ENCODE measurements around the gene RAB25. TPM values are rescaled to one million over a fixed set of nuclear protein-coding genes. Genes with fewer than 3 reads are reported as not detected.

Gene RAB25
- polyA plus RNA-seq, 1 experiment = not detected

GRCh38 chr1:156078728-156079127 lies 17.8 kb downstream of the RAB25 start:
- no peak overlapping the region for H3K4me3 ChIP-seq (ENCODE audit: low read depth, low read length)
- no peak for TF ChIP-seq CTCF (IDR thresholded peaks at IDR 0.05; ENCODE audit: insufficient read depth, low read depth, low read length)
- ChIA-PET POLR2A (no interaction called here), CTCF (interaction anchor here (0.6 to 1.5 kb wide), 3 partner anchors 11 to 267 kb away, joined by 3 to 4 read pairs (median 3); partner anchors contain the start of gene ARHGEF2)
- no peak for DNase-seq (ENCODE audit: low read depth)
- 0 out of 2 replicates have a peak, but pooled peaks cover 1% of the 10 kb centered on the region for H3K36me3 ChIP-seq (ENCODE audit: control insufficient read depth, insufficient read depth, low read length)
- H3K27me3 ChIP-seq (ENCODE audit: control insufficient read depth, insufficient read depth, low read length) = no peaks in the 10 kb centered on the region

GRCh38 chr1:156079762-156080161 lies 18.8 kb downstream of the RAB25 start:
- H3K4me3 ChIP-seq (ENCODE audit: low read depth, low read length) = peak overlapping the region; percentile 64; the same call in 1 of the 2 replicates
- no peak for TF ChIP-seq CTCF (IDR thresholded peaks at IDR 0.05; ENCODE audit: insufficient read depth, low read depth, low read length)
- no peak for DNase-seq (ENCODE audit: low read depth)
- ChIA-PET POLR2A (interaction anchor here (0.7 kb wide), 1 partner anchor 40 kb away, joined by 4 read pairs; no protein-coding TSS in a partner anchor), CTCF (interaction anchor here (0.6 to 1.2 kb wide), 2 partner anchors 54 to 112 kb away, joined by 3 read pairs; no protein-coding TSS in a partner anchor)
- H3K36me3 ChIP-seq (ENCODE audit: control insufficient read depth, insufficient read depth, low read length) = peaks cover 1% of the 10 kb centered on the region; the same call in 1 of the 2 replicates
- H3K27me3 ChIP-seq (ENCODE audit: control insufficient read depth, insufficient read depth, low read length) = no peaks in the 10 kb centered on the region

- no peaks in the 10 kb centered on the region for H3K27me3 ChIP-seq (ENCODE audit: control insufficient read depth, insufficient read depth, low read length)
- ChIA-PET POLR2A (no interaction called here), CTCF (interaction anchor here (0.6 to 1.2 kb wide), 3 partner anchors 54 to 112 kb away, joined by 3 read pairs; no protein-coding TSS in a partner anchor)
- peaks cover 1% of the 10 kb centered on the region; the same call in 1 of the 2 replicates for H3K36me3 ChIP-seq (ENCODE audit: control insufficient read depth, insufficient read depth, low read length)
- DNase-seq (ENCODE audit: low read depth) = no peak
- TF ChIP-seq CTCF (IDR thresholded peaks at IDR 0.05; ENCODE audit: insufficient read depth, low read depth, low read length) = no peak
- peak overlapping the region; percentile 64 for H3K4me3 ChIP-seq (ENCODE audit: low read depth, low read length)
These were observed 19.4 kb downstream of the RAB25 start for GRCh38 chr1:156080241-156080862.

GRCh38 chr1:156080863-156081179 lies 19.9 kb downstream of the RAB25 start:
- ChIA-PET CTCF (interaction anchor here (0.6 to 1.2 kb wide), 2 partner anchors 53 to 97 kb away, joined by 3 read pairs; no protein-coding TSS in a partner anchor), POLR2A (no interaction called here)
- Histone ChIP-seq H3K4me3 (ENCODE audit: low read depth, low read length) (peak overlapping the region; percentile 64), H3K27me3 (ENCODE audit: control insufficient read depth, insufficient read depth, low read length) (no peaks in the 10 kb centered on the region), H3K36me3 (ENCODE audit: control insufficient read depth, insufficient read depth, low read length) (peaks cover 1% of the 10 kb centered on the region; the same call in 1 of the 2 replicates)
- no peak for TF ChIP-seq CTCF (IDR thresholded peaks at IDR 0.05; ENCODE audit: insufficient read depth, low read depth, low read length)
- DNase-seq (ENCODE audit: low read depth) = no peak

- CTCF ChIA-PET = interaction anchor here (0.9 to 4.7 kb wide), 2 partner anchors 49 to 145 kb away, joined by 3 to 25 read pairs; no protein-coding TSS in a partner anchor
- TF ChIP-seq CTCF (IDR thresholded peaks at IDR 0.05; ENCODE audit: insufficient read depth, low read depth, low read length) = no peak
These were observed 20.4 kb downstream of the RAB25 start for GRCh38 chr1:156081180-156081916.

More at GRCh38 chr1:156081180-156081916, 20.4 kb downstream of the RAB25 start:
- Histone ChIP-seq H3K27me3 (ENCODE audit: control insufficient read depth, insufficient read depth, low read length) (no peaks in the 10 kb centered on the region), H3K4me3 (ENCODE audit: low read depth, low read length) (peak overlapping the region; percentile 64), H3K36me3 (ENCODE audit: control insufficient read depth, insufficient read depth, low read length) (peaks cover 1% of the 10 kb centered on the region; the same call in 1 of the 2 replicates)
- POLR2A ChIA-PET = interaction anchor here (0.6 kb wide), 1 partner anchor 147 kb away, joined by 3 read pairs; no protein-coding TSS in a partner anchor
- DNase-seq (ENCODE audit: low read depth) = no peak
